ENCODE data around the gene ZC3H13. TPM values are rescaled to one million over a fixed set of nuclear protein-coding genes. Genes with fewer than 3 reads are reported as not detected.

ZC3H13 gene
- total RNA-seq, 1 experiment from 2014 or later: 36.9 TPM

GRCh38 chr13:46079770-46080169 is 27.2 kb upstream of the ZC3H13 start:
- Histone ChIP-seq H3K9me2 (ENCODE audit: insufficient read depth) (no peaks in the 10 kb centered on the region), H3F3A (ENCODE audit: insufficient read depth, low read depth) (no peaks in the 10 kb centered on the region), H3K27ac (no peak overlapping the region), H3K36me3 (ENCODE audit: low read depth) (no peaks in the 10 kb centered on the region), H3K4me3 (no peak overlapping the region), H3K79me2 (ENCODE audit: low read depth) (no peaks in the 10 kb centered on the region), H3K4me2 (no peak overlapping the region), H4K20me1 (ENCODE audit: insufficient read depth) (no peaks in the 10 kb centered on the region), H3K27me3 (ENCODE audit: insufficient read depth, low read depth) (no peaks in the 10 kb centered on the region), H3K9me3 (ENCODE audit: insufficient read depth, low read depth) (no peaks in the 10 kb centered on the region), H3K4me1 (replicated peaks; ENCODE audit: insufficient read depth) (no peaks in the 10 kb centered on the region), H2AFZ (no peak overlapping the region)
- ChIA-PET POLR2A (ENCODE audit: unreplicated experiment) (no interaction called here), CTCF (no interaction called here)
- no peak for DNase-seq
- TF ChIP-seq EZH2 (IDR thresholded peaks at IDR 0.05; ENCODE audit: low read depth): no peak
- BruUV-seq (replicated peaks): no TSS peak
- intact Hi-C loops (cut with micrococcal nuclease; ENCODE audit: unreplicated experiment): no loop called here

- no peak for TF ChIP-seq CTCF (conservative IDR thresholded peaks at IDR 0.05)
- no peak for TF ChIP-seq EZH2 (IDR thresholded peaks at IDR 0.05; ENCODE audit: low read depth)
- Histone ChIP-seq H3K4me3 (no peak overlapping the region), H2AFZ (no peak overlapping the region), H4K20me1 (ENCODE audit: insufficient read depth) (no peaks in the 10 kb centered on the region), H3K4me1 (replicated peaks; ENCODE audit: insufficient read depth) (no peaks in the 10 kb centered on the region), H3K79me2 (ENCODE audit: low read depth) (no peaks in the 10 kb centered on the region), H3K36me3 (ENCODE audit: low read depth) (no peaks in the 10 kb centered on the region), H3K27me3 (ENCODE audit: insufficient read depth, low read depth) (no peaks in the 10 kb centered on the region), H3K9me3 (ENCODE audit: insufficient read depth, low read depth) (no peaks in the 10 kb centered on the region), H3F3A (ENCODE audit: insufficient read depth, low read depth) (no peaks in the 10 kb centered on the region), H3K27ac (no peak overlapping the region), H3K4me2 (no peak overlapping the region), H3K9me2 (ENCODE audit: insufficient read depth) (no peaks in the 10 kb centered on the region)
- ChIA-PET POLR2A (ENCODE audit: unreplicated experiment) (no interaction called here), CTCF (no interaction called here)
- no TSS peak for BruUV-seq (replicated peaks)
- intact Hi-C loops (cut with micrococcal nuclease; ENCODE audit: unreplicated experiment): no loop called here
- no peak for DNase-seq
Observed at GRCh38 chr13:46077265-46077664, 24.7 kb upstream of the ZC3H13 start.

GRCh38 chr13:46076827-46077226 is 24.3 kb upstream of the ZC3H13 start:
- H3K9me2 ChIP-seq (ENCODE audit: insufficient read depth): no peaks in the 10 kb centered on the region
- no peaks in the 10 kb centered on the region for H3K27me3 ChIP-seq (ENCODE audit: insufficient read depth, low read depth)
- intact Hi-C loops (cut with micrococcal nuclease; ENCODE audit: unreplicated experiment): no loop called here
- CTCF ChIA-PET: no interaction called here
- no TSS peak for BruUV-seq (replicated peaks)
- H3K4me2 ChIP-seq: no peak overlapping the region
- no peaks in the 10 kb centered on the region for H3K4me1 ChIP-seq (replicated peaks; ENCODE audit: insufficient read depth)
- H3K9me3 ChIP-seq (ENCODE audit: insufficient read depth, low read depth): no peaks in the 10 kb centered on the region
- TF ChIP-seq EZH2 (IDR thresholded peaks at IDR 0.05; ENCODE audit: low read depth): no peak
- no peak overlapping the region for H3K4me3 ChIP-seq
- no peak for DNase-seq
- H3K79me2 ChIP-seq (ENCODE audit: low read depth): no peaks in the 10 kb centered on the region
- no peaks in the 10 kb centered on the region for H3F3A ChIP-seq (ENCODE audit: insufficient read depth, low read depth)
- no peak overlapping the region for H3K27ac ChIP-seq
- H3K36me3 ChIP-seq (ENCODE audit: low read depth): no peaks in the 10 kb centered on the region
- no peaks in the 10 kb centered on the region for H4K20me1 ChIP-seq (ENCODE audit: insufficient read depth)
- POLR2A ChIA-PET (ENCODE audit: unreplicated experiment): no interaction called here
- H2AFZ ChIP-seq: no peak overlapping the region

- no TSS peak for BruUV-seq (replicated peaks)
- H3F3A ChIP-seq (ENCODE audit: insufficient read depth, low read depth): no peaks in the 10 kb centered on the region
Observed at GRCh38 chr13:46075811-46076210, 23.3 kb upstream of the ZC3H13 start.

More at GRCh38 chr13:46075811-46076210, 23.3 kb upstream of the ZC3H13 start:
- Histone ChIP-seq H3K4me1 (replicated peaks; ENCODE audit: insufficient read depth) (no peaks in the 10 kb centered on the region), H3K36me3 (ENCODE audit: low read depth) (no peaks in the 10 kb centered on the region), H3K27me3 (ENCODE audit: insufficient read depth, low read depth) (no peaks in the 10 kb centered on the region), H3K4me2 (no peak overlapping the region), H3K27ac (no peak overlapping the region), H3K9me3 (ENCODE audit: insufficient read depth, low read depth) (no peaks in the 10 kb centered on the region), H2AFZ (no peak overlapping the region), H4K20me1 (ENCODE audit: insufficient read depth) (no peaks in the 10 kb centered on the region), H3K4me3 (no peak overlapping the region), H3K9me2 (ENCODE audit: insufficient read depth) (no peaks in the 10 kb centered on the region), H3K79me2 (ENCODE audit: low read depth) (no peaks in the 10 kb centered on the region)
- TF ChIP-seq EZH2 (IDR thresholded peaks at IDR 0.05; ENCODE audit: low read depth) (no peak), CTCF (conservative IDR thresholded peaks at IDR 0.05) (no peak)
- CTCF ChIA-PET: no interaction called here
- POLR2A ChIA-PET (ENCODE audit: unreplicated experiment): no interaction called here
- intact Hi-C loops (cut with micrococcal nuclease; ENCODE audit: unreplicated experiment): no loop called here
- DNase-seq: no peak
